AG09319 (cell line): Measurements from ENCODE around the gene SLC39A12.

Experiments used
- DNase-seq: peaks from one replicate; pipeline ENCODE4 v3.0.0-alpha.2; 2010; ENCODE audit warnings: low read depth; ENCODE audit errors: extremely low read depth
- CTCF ChIP-seq: IDR thresholded peaks from 2 replicates; pipeline ENCODE4 v1.5.1; 2011; ENCODE audit warnings: low read depth, mild to moderate bottlenecking, inconsistent platforms, low read length, moderate library complexity

The SLC39A12 gene

GRCh38 chr10:18059826-18060559, 108.3 kb downstream of the SLC39A12 start:
- no peak for DNase-seq
- TF ChIP-seq CTCF: no peak

- no peak for DNase-seq
- TF ChIP-seq CTCF: no peak
Measured at GRCh38 chr10:18066947-18067346, 115.2 kb downstream of the SLC39A12 start.

GRCh38 chr10:18068401-18068800, 116.7 kb downstream of the SLC39A12 start:
- DNase-seq: no peak
- no peak for TF ChIP-seq CTCF

GRCh38 chr10:18071591-18071990, 119.9 kb downstream of the SLC39A12 start:
- no peak for TF ChIP-seq CTCF
- no peak for DNase-seq

GRCh38 chr10:18073314-18073713, 121.6 kb downstream of the SLC39A12 start:
- DNase-seq: no peak
- no peak for TF ChIP-seq CTCF

- DNase-seq: no peak
- TF ChIP-seq CTCF: no peak
Measured at GRCh38 chr10:18075881-18076280, 124.2 kb downstream of the SLC39A12 start.

- peak; percentile 19 for DNase-seq
- TF ChIP-seq CTCF: no peak
Measured at GRCh38 chr10:18079665-18080295, 128.1 kb downstream of the SLC39A12 start.
